EL (cell line): ENCODE results near the gene PEX10.

ENCODE experiments used
- DNase-seq: peaks from one replicate; pipeline ENCODE4 v3.0.0-alpha.2; 2016

The PEX10 gene

DNA sequence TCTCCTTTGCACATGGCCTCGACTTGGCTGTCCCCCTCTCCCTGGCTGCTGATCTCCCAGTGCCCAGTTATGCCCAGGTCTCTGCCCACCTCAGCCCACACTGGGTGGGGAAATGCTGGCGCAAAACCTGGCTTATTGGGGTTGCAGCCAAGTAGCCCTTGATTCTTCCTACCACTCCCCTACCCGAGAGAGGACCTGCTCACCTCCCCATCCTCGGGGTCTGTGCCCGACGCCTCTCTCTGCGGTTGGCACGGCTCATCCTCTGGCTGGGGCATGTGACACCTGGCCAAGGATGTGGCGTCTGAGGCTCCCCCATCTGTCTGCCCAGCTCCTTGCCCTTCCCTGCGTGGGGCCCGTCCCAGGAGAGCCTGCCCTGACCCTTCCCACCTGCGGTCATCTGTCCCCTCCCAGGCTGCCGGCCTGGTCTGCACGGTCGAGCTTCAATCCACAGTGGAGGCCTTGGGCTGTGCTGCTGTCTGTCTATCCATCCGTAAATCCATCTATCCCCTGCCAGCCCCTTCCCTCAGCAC is 6.5 kb upstream of the PEX10 start:
- no peak for DNase-seq

DNA sequence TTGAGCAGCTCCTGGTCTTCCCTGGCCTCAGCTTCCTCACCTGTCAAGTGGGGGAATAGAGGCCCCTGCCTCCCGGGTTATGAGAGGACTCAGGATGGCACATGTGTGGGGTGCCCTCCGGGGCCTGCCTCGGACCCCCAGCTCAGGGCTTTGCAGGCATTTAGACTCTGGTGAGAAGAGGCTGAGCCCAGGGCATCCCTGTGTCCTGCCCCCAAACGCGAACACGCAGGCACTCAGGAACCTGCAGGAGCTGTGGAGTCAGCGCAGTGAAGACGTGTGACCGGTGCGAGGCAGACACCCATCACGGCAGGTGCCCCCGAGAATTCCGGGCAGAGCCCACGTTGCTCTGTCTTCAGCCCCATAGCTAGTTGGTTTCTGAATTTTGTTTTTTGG is 5.5 kb upstream of the PEX10 start:
- no peak for DNase-seq

DNA sequence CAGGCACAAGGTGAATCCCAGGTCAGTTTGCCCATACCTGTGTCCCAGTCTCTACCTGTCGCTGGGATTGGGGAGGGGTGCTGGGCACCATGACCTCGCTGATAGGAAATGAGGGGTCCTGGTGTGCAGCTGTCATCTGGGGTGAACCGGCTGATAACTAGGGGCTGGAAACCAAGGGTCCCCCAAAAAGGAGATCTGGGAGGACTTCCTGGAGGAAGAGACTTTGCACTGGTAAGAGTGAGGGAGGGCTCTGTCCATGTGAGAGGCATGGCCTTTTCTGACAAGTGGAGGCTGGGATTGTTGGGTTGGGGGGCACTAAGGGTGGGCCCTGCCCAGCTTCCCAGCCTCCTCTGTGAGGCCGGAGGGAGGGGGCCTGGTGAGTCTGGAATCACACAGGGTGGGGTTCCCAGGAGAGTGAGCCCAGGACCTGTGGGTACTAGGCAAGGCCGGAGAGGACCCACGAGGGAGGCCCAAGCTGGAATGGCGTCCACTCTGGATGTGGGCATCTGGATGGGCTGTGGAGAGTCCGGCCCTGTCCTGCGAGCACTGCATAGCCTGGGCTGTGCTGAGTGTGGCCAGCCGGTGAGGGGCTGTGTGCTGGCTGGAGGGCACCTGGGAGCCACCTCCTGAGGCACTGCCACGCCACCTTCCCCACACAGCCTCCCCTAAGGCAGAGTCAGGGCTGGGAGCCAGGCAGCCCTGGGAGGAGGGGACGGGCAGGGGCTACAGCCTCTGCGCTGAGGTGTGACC is 4.9 kb upstream of the PEX10 start:
- DNase-seq, result no peak

DNA sequence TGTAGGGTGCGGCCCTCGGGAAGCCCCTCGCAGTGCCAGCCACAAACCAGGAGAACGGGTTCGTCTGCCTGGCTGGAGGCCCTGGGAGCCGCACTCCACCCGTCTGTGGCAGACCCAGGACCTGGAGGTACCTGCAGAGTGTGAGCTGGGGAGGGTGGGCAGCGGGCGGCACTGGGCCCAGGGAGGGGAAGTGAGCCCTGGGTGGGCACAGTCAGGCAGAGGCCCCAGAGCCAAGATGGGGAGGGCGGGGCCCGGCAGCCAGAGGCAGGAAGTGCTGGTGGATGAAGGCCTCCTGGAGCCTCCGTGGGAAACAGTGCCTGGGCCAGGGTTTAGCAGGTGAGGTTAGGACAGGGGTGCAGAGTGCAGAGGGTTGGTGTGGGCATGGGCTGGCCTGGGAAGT is 4.0 kb upstream of the PEX10 start:
- no peak for DNase-seq

DNA sequence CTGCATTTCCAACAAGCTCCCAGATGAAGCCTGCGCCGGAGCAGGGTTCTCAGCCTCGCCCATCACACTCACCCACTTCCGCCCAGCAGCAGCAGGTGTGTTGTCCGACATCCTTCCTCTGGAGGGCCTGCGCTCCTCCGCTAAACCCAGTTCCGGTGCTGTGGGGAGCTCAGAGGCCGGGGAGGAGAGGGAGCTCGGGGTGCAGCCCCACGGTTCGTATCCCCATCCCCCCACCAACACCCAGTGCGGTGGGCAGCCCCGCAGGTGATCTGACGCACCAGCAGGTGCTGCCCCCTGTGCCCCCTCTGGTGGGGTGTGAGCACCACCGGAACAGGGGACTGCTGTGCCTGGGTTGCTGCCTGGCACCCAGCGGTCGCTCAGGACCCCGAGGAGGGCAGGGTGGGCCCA is 3.4 kb upstream of the PEX10 start:
- DNase-seq, result no peak

DNA sequence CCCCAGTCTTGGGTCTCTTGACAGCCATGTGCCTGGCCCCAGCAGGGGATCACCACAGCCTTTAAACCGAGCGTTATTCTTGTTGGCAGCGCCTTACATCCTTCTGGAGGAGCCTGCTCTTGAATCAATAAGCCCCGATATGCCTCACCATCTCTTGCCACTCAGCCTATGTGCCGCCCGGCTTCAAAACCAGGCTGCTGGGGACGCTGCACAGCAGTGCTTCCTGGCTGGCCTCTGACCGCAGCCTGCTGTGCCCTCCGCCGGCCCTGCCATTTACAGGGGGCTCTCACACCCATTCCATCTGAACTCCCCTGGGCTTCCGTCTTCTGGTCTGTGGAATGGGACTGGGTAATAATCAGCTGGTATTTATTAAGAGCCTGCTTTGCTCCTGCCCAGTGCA is 3.0 kb upstream of the PEX10 start:
- no peak for DNase-seq

DNA sequence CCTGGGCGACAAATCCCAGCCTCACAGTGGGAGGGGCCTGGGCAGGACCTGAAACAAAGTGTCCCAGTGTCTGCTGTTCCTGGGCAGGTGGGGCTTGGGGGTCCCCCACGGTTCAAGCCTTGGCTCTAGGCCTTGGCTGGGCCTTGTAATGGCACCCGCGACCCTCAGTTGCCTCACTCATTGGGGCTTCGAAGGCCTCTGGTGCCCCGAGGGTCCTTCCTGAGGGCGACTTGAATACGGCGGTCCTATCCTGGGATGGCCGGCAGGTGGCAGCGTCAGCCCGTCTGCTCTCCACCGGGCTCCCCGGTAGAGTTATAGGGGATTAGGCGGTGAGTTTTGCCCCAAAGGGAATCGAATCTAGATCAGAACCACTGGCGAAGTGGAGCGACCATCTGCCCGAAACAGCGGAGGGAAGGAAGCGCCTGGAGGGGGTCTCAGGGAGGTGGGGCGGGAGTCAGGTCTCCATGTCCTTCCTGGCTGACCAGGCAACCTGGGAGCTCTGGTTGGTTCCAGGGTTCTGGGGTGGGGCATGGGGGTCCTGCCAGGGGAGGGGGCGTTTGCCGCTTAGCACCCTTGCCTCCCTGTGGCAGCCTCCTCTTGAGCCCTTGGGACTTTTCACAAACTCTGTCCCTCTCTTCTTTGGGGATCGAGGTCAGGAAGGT is 2.1 kb upstream of the PEX10 start:
- DNase-seq, result peak; percentile 73

DNA sequence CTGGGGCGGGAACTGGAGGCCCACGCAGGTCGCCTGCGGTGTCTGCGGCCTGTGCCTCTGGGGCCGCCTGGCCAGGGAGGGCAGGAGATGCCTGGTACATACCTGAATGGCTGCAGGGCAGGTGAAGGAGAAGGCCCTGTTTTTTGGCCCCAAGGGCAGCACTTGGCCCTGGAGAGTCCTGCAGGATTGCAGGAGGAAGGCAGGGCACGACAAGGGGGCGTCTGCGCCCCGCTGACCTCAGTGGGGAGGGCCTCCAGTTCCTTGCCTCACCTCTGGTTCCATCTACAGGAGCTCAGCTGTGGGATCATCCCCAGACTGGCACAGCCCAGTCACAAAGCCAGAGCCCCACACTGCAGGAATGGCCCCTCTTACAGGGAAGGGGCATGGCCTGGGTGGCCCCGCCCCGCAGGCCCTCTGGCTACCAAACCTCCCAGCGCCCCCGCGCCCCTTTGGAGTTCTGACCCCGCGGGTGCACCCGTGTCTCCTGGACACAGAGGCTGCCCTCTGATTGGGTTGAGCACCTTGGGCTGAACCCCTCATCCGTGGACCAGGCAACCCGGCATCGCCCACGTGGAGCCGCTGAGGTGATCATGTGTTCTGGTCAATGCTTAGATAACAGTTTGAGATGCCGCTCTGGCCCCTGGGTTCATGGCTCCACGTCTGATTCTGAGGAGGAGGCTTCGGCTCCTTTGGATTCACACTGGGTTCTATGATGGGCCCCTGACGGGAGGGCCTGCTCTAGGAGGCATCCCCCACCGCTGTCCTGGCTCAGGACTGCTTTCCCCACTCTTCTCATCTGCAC is 1.3 kb upstream of the PEX10 start:
- DNase-seq, result no peak

DNA sequence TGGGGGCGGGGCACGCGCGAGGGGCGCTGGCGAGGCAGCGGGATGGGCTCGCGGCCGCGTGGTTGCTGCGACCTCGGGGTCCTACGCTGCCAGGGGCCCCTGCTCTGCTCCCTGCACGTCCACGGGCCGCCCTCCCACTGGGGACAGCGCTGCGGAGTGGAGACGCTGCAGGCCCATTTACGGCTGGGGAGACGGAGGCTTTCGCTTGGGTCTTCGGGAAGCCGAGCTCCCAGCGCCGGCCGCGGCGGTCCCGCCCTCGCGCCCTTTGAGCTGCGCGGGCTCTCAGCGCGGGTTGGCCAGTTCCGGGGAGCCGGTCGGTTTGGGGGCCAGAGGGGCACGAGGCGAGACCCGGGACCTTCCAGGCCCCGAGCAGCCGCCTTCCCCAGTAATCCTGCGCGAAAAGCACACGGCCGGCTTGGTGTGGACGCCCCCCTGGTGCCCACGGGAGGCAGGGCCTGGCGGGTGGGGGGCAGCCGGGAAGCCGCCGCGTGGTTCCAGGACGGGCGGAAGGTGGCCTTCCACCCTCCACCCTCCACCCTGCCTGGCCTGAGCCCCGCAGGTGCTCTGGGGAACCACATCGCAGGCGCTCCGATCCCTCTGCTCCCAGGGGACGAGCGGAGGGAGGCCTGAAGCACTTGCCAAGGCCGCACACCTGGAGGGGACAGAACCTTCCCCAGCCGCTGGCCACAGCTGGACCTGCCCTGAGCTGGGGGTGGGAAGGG is 570 bp upstream of the PEX10 start:
- no peak for DNase-seq

DNA sequence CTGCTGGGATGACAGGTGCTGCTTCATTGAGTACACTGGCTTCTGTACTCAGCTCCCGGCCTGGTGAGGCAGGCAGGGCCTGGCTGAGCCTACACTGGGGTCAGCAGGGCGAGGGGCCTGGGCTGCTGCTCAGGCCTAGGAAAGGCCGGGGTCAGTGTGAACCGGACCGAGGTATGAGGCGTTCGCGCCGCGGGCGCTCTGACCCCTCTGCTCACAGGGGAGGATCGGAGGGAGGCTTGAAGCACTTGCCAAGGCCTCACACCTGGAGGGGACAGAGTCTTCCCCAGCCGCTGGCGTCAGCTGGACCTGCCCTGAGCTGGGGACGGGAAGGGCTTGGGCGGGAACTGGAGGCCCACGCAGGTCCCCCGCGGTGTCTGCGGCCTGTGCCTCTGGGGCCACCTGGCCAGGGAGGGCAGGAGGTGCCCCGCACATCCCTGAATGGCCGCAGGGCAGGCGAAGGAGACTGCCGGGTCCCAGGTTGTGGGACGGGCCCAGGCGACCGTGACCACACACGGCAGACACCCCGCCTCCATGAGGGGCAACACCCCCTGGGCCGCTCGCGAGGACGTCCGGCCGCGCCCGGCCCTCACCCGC is 466 bp downstream of the PEX10 start:
- no peak for DNase-seq

DNA sequence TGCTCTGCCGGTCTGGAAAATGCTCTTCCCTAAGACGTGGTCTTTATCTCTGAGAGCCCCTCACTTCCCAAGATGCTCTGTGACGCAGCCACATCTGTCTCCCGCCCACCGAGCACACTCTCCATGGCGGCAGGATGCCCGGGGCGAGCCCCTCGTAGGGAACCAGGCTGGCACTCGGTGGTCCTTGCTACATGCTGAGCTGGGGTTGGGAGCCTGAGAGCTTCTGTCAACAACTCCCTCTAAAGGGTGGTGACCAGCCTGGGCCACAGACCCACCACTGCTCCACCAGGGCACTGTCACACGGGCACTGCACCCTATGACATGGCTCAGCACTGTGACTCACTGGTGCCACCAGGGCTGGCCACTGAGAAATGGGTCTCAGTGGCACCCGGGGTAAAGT is 2.6 kb downstream of the PEX10 start:
- no peak for DNase-seq

DNA sequence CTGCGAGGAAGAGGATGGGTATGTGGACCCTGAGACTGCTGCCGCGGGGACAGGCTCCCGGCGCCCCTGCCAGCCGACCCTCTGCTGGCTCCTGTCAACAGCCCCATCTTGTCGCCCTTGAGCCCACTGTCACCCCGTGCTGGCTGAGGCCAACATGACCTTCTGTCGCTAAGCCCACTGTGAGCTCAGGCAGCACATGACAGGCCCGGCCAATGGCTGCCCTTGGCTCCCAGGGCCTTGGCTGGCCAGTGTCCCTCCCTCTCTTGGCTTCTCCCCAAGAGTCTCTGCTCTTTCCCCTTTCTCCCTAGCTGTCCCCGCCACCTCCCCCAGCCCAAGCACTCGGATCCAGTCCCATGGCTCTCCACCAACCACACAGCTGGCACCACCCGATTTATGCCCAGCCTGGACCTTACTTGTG is 3.5 kb downstream of the PEX10 start:
- DNase-seq, result no peak

DNA sequence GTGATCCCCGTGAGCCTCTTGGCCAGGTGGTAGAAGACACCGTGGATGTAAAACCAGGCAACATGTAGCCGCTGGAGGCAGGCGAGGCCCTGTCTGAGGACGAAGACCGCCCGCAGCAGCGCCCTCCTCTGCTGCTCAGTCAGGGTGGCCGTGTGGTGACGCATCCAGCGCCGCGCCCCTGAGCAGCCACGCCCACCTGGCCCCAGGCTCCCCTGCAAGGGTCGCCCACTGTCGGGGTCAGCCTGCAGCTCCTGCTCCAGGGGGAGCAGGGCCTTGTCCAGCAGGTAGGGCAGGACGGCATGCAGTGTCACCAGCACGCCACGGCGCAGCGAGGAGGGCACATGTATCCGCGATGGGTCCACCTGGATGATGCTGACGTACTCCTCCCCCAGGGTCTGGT is 3.9 kb downstream of the PEX10 start:
- no peak for DNase-seq

DNA sequence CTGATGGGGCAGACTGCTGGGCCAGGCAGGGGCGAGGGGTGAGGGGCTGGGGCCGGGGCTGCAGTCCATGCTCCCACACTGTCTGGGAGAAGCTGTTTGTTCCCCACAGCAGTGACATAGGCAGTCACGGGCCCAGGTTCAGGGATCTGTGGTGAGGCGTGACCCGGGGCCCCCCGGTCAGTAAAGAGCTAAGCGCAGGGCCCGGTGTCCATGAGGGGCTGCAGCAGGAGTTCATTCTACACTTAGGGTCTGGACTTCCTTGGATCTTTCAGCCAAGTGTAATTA is 4.4 kb downstream of the PEX10 start:
- no peak for DNase-seq

DNA sequence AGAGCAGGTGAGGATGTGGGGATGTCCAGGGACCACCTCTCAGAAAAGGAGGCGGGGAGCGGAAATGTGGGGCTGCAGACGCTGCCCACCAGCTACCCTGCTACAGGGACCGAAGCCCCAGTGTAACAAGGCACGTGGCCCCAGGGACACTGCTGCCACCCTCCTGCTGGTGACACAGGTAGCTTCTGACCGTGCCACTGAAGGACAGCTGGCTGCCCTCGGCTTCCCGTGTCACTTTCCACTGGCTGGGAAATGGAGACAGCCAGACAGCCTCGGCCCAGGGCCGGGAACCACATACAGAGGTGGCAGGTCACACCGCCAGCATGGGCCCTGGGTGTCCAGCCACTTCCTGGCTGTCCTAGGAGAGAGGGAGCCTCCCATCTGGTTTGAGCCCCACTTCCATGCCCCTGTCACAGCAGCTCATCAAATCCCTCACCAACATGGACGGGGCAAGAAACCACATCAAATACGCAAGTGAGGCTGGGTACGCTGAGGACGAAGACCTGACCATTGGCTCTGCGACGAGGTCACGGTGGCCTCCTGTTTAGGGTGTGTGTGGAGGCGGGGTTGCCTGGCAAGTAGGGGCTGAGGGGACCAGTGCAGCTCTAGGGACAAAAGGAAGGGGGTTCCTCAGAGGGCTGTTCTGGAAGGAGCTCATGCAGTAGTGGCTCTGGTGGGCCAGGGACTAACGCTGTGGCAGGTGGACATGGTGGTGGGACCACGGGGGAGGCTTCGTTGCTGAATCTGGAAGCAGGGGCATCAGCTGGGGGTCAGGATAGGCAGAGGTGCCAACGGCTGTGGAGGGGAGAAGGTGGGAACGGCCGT is 5.0 kb downstream of the PEX10 start:
- no peak for DNase-seq

DNA sequence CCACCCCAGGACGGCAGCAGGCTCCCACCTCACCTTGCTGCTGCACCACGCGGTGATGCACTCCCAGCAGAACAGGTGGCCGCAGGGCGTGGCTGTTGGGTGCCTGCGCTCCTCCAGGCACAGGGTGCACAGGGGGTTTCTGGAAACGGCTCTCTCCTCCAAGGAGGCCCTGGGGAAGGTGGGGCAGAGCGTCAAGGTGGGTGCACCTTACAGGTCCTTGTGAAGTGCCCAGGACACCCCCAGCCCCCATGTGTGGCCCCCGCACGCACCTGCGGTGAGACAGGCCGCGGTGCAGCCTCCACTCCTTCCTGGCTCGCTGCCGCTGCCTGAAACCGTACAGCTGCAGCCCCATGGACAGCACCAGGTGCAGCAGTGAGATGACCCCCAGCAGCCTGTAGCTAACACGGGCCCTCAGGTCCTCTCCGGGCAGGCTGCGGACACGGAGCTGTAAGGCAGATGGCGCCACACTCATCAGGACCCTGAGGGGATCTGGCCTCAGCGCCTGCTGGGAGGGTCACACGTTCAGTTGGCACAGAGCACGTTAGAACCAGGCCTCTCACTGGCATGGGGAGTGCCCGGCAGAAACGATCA is 5.8 kb downstream of the PEX10 start:
- no peak for DNase-seq

DNA sequence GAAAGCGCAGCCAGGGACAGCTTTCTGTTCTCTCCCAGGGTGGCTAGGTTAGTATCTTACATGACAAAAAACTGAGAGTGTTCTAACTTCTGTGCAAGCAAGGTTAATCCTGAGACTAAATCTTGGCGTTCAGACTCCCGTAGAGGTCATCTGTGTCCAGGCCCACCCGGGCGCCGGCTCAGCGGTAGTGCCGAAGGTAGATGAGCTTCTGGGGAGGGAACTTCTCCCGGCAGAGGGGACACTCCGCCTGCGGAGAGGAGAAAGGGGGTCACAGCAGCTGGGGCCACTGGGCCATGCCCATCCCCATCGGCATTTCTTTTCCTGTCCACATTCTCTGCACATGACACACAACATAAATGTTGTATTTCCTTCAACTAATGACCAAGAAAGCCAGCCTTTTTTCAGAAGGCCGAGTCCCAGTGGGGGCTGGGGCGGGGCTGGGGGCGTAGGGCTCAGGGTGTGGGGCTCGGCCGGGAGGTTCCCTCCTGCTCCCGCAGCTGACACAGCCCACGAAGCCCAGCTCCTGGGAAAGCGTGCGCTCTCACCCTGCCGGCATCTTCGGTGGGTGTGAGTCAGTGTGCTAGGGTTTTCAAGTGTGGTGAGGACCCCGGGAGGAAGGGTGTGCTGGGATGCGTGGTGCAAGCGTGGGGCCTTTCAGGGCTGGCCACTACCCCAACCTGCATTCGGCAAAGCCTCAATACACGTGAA is 6.6 kb downstream of the PEX10 start:
- DNase-seq, result peak; percentile 61

DNA sequence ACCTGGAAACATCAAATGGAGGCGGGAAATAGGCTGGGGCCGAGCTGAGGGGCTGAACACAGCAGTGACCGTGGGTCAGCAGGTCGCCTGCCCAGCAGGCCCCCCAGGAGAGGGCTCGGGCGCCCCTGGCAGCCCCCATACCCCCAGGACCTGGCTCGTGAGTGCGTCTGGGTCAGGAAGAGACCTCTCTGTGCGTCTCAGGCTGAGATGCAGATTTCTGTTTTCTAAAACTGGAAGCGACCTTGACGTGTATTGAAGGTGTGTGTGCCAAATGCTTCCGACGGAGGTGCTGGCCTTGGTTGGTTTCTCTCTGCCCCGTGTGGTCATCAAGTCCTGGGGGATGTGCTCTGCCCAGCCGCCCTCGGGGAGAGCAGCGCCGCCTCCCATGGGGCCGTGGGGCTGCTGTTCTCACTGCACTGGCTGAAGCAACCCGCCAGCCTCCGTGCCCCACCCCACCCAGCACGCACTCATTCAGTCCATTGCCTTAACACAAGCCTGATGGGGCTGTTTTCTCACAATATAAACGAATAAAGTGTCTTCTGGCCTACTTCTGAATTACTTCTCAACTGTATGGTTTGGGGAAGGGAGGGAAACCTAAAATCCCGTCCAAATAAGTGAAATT is 7.4 kb downstream of the PEX10 start:
- no peak for DNase-seq

DNA sequence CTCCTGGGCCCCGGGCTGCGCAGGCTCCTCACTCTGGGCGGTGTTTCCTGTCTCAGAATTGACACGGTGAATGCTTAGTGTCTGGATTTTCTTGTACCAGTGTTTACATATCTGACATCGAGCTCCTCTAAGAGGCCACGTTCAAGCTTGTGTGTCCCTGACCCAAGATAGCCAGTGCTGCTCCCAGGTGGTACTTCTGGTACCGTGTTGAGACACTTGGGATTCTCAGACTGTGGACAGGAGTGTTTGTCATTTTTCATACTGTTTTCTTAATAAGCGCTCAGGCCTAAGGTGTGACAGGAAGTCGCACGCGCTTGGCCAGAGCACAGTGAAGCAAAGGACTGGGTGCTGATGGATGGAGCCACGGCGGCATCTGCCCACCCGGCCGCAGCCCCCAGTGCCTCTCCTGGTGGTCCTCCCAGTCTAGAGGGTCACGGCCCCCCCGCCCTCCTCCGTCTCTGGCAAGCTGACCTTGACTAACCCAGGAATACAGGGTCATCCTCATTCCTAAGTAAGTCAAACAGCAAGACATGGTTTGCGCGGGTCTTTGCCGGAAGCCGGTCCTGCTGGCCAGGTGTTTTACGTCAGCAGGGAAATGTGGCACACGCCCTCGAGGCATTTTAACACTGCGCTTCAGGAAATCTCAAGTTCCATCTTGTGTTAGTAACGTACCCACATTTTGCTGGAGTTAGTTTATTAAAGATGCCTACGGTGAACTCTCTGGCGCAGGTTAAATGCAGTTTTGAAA is 8.0 kb downstream of the PEX10 start:
- DNase-seq, result no peak

DNA sequence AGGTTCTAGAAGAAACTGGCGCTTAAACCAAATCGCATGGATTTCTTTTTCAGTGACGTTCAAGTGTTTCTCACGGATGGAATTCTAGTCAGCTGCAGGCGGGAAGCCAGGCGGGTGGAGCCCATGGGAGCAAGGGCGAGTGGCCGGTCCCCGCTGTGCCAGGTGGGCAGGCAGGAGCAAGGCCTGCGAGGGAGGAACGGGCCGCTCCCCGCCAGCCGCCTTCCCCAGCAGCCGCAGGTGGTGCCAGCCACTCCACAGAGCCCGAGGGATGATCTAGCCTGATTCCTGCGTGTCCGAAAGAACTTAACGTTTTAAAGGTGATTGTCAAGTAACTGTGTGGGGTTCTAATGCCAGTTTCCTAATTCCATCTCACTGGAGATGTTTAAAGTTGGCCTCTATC is 9.1 kb downstream of the PEX10 start:
- no peak for DNase-seq
